GM18873 (cell line): Measurements from ENCODE around the gene ARHGEF2.
"Not testable (repeated sequence)": the region's sequence is repeated elsewhere in the genome, so short reads cannot be mapped to it uniquely, and the experiment has no call there.

Experiments used
- ATAC-seq: cut with Tn5 transposase; IDR thresholded peaks from one replicate; pipeline ENCODE4 v1.9.1; 2021; ENCODE audit warnings: mild to moderate bottlenecking, moderate library complexity, moderate number of reproducible peaks; ENCODE audit not compliant: unreplicated experiment, low FRiP score

ARHGEF2 gene

GRCh38 chr1:155993595-155993994, 15.2 kb upstream of the ARHGEF2 start:
- no peak for ATAC-seq

GRCh38 chr1:155990005-155990739, 11.8 kb upstream of the ARHGEF2 start:
- no peak for ATAC-seq

GRCh38 chr1:155989242-155990004, 11.1 kb upstream of the ARHGEF2 start:
- ATAC-seq = no peak

- ATAC-seq = not testable (repeated sequence)
These were observed 6.7 kb upstream of the ARHGEF2 start for GRCh38 chr1:155984903-155985645.

GRCh38 chr1:155984341-155984740, 6.0 kb upstream of the ARHGEF2 start:
- no peak for ATAC-seq

GRCh38 chr1:155983191-155984024, 5.1 kb upstream of the ARHGEF2 start:
- no peak for ATAC-seq

GRCh38 chr1:155982106-155982505, 3.8 kb upstream of the ARHGEF2 start:
- no peak for ATAC-seq

GRCh38 chr1:155981266-155982088, 3.1 kb upstream of the ARHGEF2 start:
- no peak for ATAC-seq

- ATAC-seq = no peak
These were observed 1.4 kb upstream of the ARHGEF2 start for GRCh38 chr1:155979597-155980343.

- no peak for ATAC-seq
These were observed 654 bp upstream of the ARHGEF2 start for GRCh38 chr1:155978973-155979429.

- no peak for ATAC-seq
These were observed 540 bp downstream of the ARHGEF2 start for GRCh38 chr1:155977690-155978324.

GRCh38 chr1:155976913-155977689, 1.2 kb downstream of the ARHGEF2 start:
- ATAC-seq = no peak

GRCh38 chr1:155976062-155976912, 2.1 kb downstream of the ARHGEF2 start:
- ATAC-seq = no peak

- ATAC-seq = no peak
These were observed 2.8 kb downstream of the ARHGEF2 start for GRCh38 chr1:155975375-155976061.

GRCh38 chr1:155974208-155975115, 3.9 kb downstream of the ARHGEF2 start:
- no peak for ATAC-seq
